MM.1S (cell line): ENCODE measurements around the gene OSR1.

Experiments used
- CTCF ChIP-seq: fragments of 300-600 bp; sonication (generic); IDR thresholded peaks from 2 replicates; pipeline ENCODE4 v1.5.1; 2016; ENCODE audit warnings: antibody characterized with exemption, low read length, mixed read lengths
- EZH2 ChIP-seq: fragments of 300-600 bp; sonication (generic); optimal IDR thresholded peaks from 2 replicates; pipeline ENCODE3; 2017; ENCODE audit warnings: low read depth, mild to moderate bottlenecking, antibody characterized with exemption, low read length, mixed read lengths

GRCh38 chr2:19360966-19361321 is 2.5 kb upstream of the OSR1 start:
- TF ChIP-seq CTCF (no peak), EZH2 (no peak)
